ENCODE results near the gene SMIM10L2A.
"Not testable (repeated sequence)": the region's sequence is repeated elsewhere in the genome, so short reads cannot be mapped to it uniquely, and the experiment has no call there.

The SMIM10L2A gene

GRCh38 chrX:135423173-135423864 is 1.6 kb downstream of the SMIM10L2A start:
- DNase-seq (ENCODE audit: low spot score), result not testable (repeated sequence)

DNA sequence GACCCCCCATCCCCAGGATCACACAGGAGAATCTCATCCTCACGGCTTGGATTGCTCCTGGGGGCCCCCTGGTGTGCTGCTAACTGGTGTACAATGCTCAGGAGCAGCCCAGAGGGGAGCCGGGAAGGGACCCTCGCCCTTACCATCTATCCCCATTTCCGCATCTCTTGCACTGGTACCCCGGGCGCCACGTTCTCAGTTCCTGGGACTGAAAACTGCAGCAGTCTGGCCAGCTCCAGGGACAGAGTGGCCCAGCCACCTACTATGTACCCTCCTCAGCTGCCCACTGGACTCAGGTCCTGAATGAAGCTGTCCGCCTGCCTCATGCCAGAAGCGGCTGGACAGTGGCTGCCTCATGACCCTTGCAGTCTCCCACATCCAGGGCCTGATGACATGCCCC is 2.7 kb downstream of the SMIM10L2A start:
- DNase-seq (ENCODE audit: low spot score), result no peak

GRCh38 chrX:135425026-135425965 is 3.6 kb downstream of the SMIM10L2A start:
- DNase-seq (ENCODE audit: low spot score), result no peak

DNA sequence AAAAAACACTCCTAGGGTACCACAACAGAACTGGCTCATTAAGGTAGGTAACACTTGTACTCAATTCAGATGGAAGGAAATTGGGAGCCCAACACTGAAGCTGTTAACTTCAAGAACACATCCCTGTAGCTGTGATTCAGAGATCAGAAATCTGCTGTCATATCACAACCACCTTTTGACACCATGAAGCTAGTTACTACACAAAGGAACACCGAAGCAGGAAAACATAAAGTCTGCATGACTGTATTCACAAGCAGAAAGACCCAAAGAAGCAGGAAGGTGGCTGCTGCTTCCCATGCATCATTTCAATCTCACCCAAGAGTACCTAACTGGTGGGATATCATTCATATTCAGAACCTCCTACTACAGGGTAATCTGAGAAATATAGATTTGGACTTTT is 7.7 kb downstream of the SMIM10L2A start:
- DNase-seq (ENCODE audit: low spot score), result peak; percentile 19

- peak; percentile 48 for DNase-seq (ENCODE audit: low spot score)
Measured at GRCh38 chrX:135431886-135432285, 10.1 kb downstream of the SMIM10L2A start.

DNA sequence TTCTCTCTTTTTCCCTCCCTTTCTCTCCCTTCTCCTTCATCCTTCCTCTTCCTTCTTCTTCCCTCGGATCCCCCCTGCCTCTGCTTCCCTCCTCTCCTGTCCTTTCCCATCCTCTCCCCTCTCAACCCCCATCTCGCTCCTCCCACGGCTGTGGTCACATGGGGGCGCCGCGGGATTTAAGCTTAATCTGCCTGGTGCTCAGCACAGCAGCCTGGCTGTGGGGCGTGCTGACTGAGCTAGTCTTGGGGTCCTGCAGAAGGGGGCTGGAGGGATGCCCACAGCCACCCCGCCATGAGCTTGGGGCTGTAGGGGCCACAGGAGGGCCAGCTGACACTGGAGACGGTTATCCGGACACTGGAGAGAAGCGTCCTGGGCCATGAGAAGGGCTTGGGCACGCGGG is 10.7 kb downstream of the SMIM10L2A start:
- DNase-seq (ENCODE audit: low spot score), result no peak

- no peak for DNase-seq (ENCODE audit: low spot score)
Measured at GRCh38 chrX:135432881-135433521, 11.3 kb downstream of the SMIM10L2A start.

DNA sequence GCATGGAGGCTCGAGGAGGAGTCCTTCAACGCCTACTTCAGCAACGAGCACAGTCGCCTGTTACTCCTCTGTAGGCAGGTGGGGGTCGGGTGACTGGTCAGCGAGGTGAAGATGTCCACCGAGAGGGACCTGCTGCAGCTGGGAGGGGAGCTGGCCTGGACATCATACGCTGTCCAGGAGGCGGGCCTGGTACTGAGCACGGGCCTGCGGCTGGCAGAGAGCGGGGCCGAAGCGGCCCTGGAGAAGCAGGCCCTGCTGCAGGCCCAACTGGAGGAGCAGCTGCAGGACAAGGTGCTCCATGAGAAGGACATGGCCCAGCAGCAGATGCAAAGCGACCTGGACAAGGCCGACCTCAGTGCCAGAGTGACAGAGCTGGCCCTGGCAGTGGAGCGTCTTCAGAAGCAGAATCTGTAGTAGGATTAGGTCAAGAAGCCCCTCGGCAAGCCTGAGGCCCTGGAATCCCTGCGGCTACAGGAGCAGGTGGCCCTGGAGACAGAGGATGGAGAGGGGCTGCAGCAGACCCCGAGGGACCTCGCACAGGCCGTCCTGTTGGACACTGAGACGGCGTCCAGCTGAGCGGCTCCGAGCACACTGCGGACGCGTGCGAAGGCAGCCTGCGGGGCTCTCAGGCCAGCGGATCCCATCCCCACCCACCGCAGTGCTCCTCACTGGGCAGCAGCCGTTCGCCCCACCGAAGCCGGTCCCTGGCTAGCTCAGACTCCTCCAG is 11.9 kb downstream of the SMIM10L2A start:
- DNase-seq (ENCODE audit: low spot score), result no peak

GRCh38 chrX:135434258-135435138 is 12.8 kb downstream of the SMIM10L2A start:
- no peak for DNase-seq (ENCODE audit: low spot score)

GRCh38 chrX:135435139-135435922 is 13.6 kb downstream of the SMIM10L2A start:
- no peak for DNase-seq (ENCODE audit: low spot score)

- DNase-seq (ENCODE audit: low spot score), result no peak
Measured at GRCh38 chrX:135435933-135436332, 14.2 kb downstream of the SMIM10L2A start.

- DNase-seq (ENCODE audit: low spot score), result no peak
Measured at GRCh38 chrX:135436456-135436855, 14.7 kb downstream of the SMIM10L2A start.

DNA sequence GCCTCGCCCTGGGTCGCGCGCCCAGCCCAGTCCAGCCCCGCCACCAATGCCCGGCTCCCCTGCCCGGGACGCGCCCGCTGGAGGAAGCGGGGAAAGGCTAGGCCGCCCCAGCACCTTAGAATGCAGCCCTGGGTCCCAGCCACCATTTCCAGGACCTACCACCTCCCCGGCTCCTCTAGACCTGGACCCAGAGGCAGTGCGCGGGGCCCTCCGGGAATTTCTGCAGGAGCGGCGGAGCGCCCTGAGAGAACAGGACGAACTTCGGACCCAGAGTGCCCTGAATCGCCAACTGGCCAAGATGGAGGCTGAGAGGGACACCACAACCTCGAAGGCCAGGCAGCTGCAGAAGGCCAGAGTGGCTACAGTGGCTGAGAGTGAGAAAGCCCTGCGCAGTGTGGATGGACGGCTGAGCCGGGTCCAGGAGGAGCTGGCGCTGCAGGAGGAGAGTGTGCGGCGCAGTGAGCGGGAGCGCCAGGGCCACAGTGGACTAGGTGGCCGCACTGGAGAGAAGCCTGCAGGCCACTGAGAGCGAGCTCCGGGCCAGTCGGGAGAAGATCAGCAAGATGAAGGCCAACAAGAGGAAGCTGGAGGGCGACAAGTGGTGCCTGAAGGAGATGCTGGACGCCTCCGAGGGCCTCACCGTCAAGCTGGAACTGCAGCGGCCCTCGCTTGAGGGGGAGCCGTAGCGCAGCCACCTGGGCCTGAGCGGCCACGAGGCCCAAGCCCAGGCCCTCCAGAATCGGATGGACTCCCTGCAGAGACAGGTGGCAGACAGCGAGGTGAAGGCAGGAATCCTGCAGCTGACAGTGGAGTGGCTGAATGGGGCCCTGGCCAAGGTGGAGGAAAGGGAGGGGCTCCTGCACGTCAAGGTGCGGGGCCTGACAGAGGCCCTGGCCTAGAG is 15.5 kb downstream of the SMIM10L2A start:
- no peak for DNase-seq (ENCODE audit: low spot score)

GRCh38 chrX:135437867-135438733 is 16.4 kb downstream of the SMIM10L2A start:
- no peak for DNase-seq (ENCODE audit: low spot score)

DNA sequence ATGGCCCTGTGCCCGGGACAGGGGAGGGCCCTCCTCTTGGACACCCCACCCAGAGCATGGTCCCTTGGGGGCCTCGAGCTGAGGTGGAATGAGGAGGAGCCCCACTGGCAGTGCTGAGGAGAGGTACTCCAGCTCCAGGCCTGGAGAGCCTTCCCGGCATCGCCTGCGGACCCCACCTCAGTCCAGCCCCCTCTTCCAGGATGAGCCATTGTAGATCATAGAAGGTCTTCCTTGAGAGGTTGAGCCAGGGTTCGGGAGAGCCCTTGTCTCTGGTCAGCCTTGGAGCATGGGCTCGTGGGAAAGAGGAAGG is 16.9 kb downstream of the SMIM10L2A start:
- DNase-seq (ENCODE audit: low spot score), result no peak

DNA sequence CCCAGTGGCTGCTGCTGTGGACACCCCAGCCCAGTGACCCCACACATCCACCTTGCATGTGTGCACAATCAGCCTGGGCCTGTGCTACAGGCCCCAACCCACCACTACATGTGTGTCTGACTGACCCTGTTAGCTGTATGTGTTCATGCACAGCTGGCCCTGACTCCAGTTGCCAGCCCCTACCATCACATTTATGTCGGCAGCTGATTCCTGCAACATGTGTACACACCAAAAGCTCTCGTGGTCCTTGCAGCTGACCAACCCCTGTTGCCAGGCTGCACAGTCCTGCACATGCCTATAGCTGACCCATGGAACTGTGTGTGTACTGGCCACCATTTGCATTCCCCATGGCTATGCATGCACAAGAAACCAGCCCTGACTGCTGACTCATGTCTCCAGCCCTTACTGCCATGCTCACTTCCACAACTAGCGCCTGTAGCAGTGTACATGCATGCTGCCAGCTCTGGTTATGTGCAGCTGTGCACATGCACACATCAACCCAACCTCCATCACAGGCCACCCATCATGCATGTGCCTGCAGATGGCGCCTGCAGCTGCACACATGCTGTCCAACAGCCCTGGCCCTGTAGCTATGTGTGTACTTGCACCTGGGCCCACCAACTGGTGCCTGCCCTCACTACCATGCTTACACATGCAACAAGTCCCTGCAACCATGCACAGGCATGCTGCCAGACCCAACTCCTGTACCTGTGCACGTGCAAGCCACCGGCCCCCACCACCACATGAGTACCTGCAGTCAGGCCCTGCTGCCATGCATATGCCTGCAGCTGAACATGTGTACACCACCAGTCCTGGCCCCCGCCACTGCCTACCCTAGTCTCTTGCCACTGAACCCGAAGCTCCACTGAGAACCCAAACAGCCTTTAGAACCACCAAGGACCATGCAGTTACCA is 28.1 kb downstream of the SMIM10L2A start:
- no peak for DNase-seq (ENCODE audit: low spot score)

- DNase-seq (ENCODE audit: low spot score), result no peak
Measured at GRCh38 chrX:135453381-135453780, 31.6 kb downstream of the SMIM10L2A start.
